Spleen (tissue), 11 donors: ENCODE results near the gene FBN2. TPM values are rescaled to one million over a fixed set of nuclear protein-coding genes. Genes with fewer than 3 reads are reported as not detected.

Experiments
- DNase-seq: peaks from one replicate; pipeline ENCODE4 v3.0.0-alpha.2; 2020
- H3K27ac ChIP-seq, 8 donors: fragments of 200-600 bp; sonication (generic) in 7 of 8; 1 replicate in 4 of 8; 2 replicates in 4 of 8; pipeline versions ENCODE4 v1.5.0 to v1.8.0; 2016 to 2021; ENCODE audit warnings: inconsistent platforms in 4 of 8, mild to moderate bottlenecking in 4 of 8, moderate library complexity in 1 of 8
- H3K27me3 ChIP-seq, 7 donors: fragments of 200-600 bp; sonication (generic) in 6 of 7; replicated peaks in 1 of 7; 1 replicate in 4 of 7; 2 replicates in 3 of 7; pipeline versions ENCODE4 v1.5.0 to v1.8.0; 2016 to 2021; ENCODE audit warnings: inconsistent platforms in 3 of 7, mild to moderate bottlenecking in 1 of 7
- H3K36me3 ChIP-seq, 6 donors: fragments of 200-600 bp; sonication (generic) in 5 of 6; 1 replicate in 4 of 6; 2 replicates in 2 of 6; pipeline versions ENCODE4 v1.5.0 to v1.8.0; 2016 to 2021; ENCODE audit warnings: inconsistent platforms in 2 of 6
- H3K4me1 ChIP-seq, 6 donors: fragments of 200-600 bp; sonication (generic) in 5 of 6; 1 replicate in 3 of 6; 2 replicates in 3 of 6; pipeline versions ENCODE4 v1.5.0 to v1.8.0; 2016 to 2021; ENCODE audit warnings: inconsistent platforms in 3 of 6
- H3K4me3 ChIP-seq, 8 donors: fragments of 200-600 bp; sonication (generic) in 7 of 8; 1 replicate in 4 of 8; 2 replicates in 4 of 8; pipeline versions ENCODE4 v1.5.0 to v1.8.0; 2016 to 2021; ENCODE audit warnings: inconsistent platforms in 4 of 8, mild to moderate bottlenecking in 4 of 8, moderate library complexity in 2 of 8
- H3K9me3 ChIP-seq, 8 donors: fragments of 200-600 bp; sonication (generic) in 7 of 8; 1 replicate in 4 of 8; 2 replicates in 4 of 8; pipeline versions ENCODE4 v1.5.0 to v1.8.0; 2016 to 2021; ENCODE audit warnings: inconsistent platforms in 4 of 8
- POLR2A ChIP-seq, 3 donors: fragments of 450-650 bp; IDR thresholded peaks; one replicate each; pipeline ENCODE4 v1.5.1; 2017; ENCODE audit warnings: antibody characterized with exemption in 3 of 3, mild to moderate bottlenecking in 1 of 3
- POLR2AphosphoS5 ChIP-seq, 3 donors: sonication (generic); formaldehyde crosslinking; IDR thresholded peaks; one replicate each; pipeline ENCODE4 v1.5.1; 2017; ENCODE audit warnings: antibody characterized with exemption in 3 of 3
- WGBS, 5 donors: extraction: QIAGEN DNeasy Blood & Tissue Kit in 3 of 5; methylation state at CpG; one replicate each; pipeline versions ENCODE4 v1.1.5 to v1.1.7; 2013 to 2018; 5-methylcytosine and 5-hydroxymethylcytosine counted together
- intact Hi-C: fragments of 100-400 bp; cut with DNase I; formaldehyde crosslinking; loops from one replicate; pipeline ENCODE4 v1.15.0; 2023; ENCODE audit warnings: low total_unique reads
- polyA plus RNA-seq, 3 donors: library from polyadenylated mRNA; stranded (reverse); fragments of 200-250 nt; gene quantifications; one replicate each; pipeline ENCODE4 v1.2.1, GENCODE V29; 2013
- total RNA-seq, 7 donors: library from RNA; depleted of rRNA in 3 of 7; stranded (reverse); fragments of >200 nt in 3 of 7; fragmentation: NEBNext Ultra II Directional in 4 of 7; extraction: Animal tissue kit (Norgen Biotek cat#: 25700) in 4 of 7; gene quantifications; one replicate each; pipeline versions ENCODE4 v1.1.0 to v1.2.1, GENCODE V29; 2016 to 2021
- TF ChIP-seq, protein P1 (sequence below), 11 experiments: fragments of 200-600 bp in 7 of 11; fragments of 450-650 bp in 4 of 11; sonication (generic) in 4 of 11; IDR thresholded peaks in 8 of 11; conservative IDR thresholded peaks in 3 of 11; 1 replicate in 7 of 11; 2 replicates in 4 of 11; pipeline versions ENCODE4 v1.4.0 to v1.8.0; 2016 to 2021; ENCODE audit warnings: antibody characterized with exemption in 11 of 11, inconsistent platforms in 4 of 11, mild to moderate bottlenecking in 1 of 11
- donor health status: healthy with polysubstance abuse.
- donor health status: DM: no; HTN: no; CAD: no; lungs with moderate emphysema.
- donor health status: DM: no; HTN: no; CAD: no.
- donor health status: Bipolar disorder and iron deficiency.
- donor health status: healthy.
- donor health status: DM: no; HTN: no; CAD: no.
- donor health status: DM: yes; HTN: yes; CAD: no.

FBN2 gene
- total and polyA plus RNA-seq, 10 donors, result 0.21 to 7.6 (median 2.6) TPM

DNA sequence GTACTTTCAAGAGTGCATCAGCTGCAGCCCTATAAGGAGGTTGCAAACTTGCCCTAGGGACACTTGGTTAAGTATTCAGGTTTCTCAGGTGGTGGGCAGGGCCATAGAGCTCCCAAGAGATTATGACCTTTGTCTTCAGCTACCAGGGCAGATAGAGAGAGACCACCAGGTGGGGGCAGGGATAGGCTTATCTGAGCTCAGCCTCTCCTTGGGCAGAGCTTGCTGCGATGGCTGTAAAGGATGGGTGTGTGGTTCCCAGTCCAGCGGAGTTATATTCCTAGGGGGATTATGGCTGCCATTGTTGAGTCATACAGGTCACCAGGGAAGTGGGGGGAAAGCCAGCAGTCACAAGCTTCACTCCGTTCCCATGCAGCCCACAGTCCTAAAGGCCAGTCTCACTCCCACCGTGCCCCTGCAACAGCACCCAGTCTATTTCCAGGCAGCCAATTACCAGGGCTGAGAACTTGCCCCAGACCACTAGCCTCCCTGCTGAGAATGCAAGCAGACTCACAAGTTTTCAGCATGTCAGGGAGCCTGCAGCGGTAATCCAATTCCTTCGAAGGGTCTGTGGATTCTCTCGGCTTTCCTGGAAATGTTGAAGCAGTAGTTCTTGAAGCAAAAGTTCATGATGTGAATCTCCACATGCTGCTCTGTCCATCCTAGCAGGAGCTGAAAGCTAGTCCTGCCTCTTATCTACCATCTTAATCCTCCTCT, 303.0 kb downstream of the FBN2 start:
- H3K9me3 ChIP-seq, result peaks cover 0 to 6% (median 0%) of the 10 kb centered on the region in 8 donors
- WGBS, 5 donors, result 80 to 98% (median 92%) methylated on average over 6 to 7 of the region's 7 CpGs
- no peaks in the 10 kb centered on the region for H3K4me1 ChIP-seq
- no peak for DNase-seq
- H3K4me3 ChIP-seq, result no peak overlapping the region
- TF ChIP-seq, protein P1, sequence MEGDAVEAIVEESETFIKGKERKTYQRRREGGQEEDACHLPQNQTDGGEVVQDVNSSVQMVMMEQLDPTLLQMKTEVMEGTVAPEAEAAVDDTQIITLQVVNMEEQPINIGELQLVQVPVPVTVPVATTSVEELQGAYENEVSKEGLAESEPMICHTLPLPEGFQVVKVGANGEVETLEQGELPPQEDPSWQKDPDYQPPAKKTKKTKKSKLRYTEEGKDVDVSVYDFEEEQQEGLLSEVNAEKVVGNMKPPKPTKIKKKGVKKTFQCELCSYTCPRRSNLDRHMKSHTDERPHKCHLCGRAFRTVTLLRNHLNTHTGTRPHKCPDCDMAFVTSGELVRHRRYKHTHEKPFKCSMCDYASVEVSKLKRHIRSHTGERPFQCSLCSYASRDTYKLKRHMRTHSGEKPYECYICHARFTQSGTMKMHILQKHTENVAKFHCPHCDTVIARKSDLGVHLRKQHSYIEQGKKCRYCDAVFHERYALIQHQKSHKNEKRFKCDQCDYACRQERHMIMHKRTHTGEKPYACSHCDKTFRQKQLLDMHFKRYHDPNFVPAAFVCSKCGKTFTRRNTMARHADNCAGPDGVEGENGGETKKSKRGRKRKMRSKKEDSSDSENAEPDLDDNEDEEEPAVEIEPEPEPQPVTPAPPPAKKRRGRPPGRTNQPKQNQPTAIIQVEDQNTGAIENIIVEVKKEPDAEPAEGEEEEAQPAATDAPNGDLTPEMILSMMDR (IDR thresholded peaks at IDR 0.05 in 8 of 11, conservative IDR thresholded peaks at IDR 0.05 in 3 of 11), result no peak
- TF ChIP-seq POLR2A (IDR thresholded peaks at IDR 0.05) (no peak), POLR2AphosphoS5 (IDR thresholded peaks at IDR 0.05) (no peak)
- H3K27me3 ChIP-seq, result no peaks in the 10 kb centered on the region
- intact Hi-C loops, result no loop called here
- H3K27ac ChIP-seq, result no peak overlapping the region
- no peaks in the 10 kb centered on the region for H3K36me3 ChIP-seq

DNA sequence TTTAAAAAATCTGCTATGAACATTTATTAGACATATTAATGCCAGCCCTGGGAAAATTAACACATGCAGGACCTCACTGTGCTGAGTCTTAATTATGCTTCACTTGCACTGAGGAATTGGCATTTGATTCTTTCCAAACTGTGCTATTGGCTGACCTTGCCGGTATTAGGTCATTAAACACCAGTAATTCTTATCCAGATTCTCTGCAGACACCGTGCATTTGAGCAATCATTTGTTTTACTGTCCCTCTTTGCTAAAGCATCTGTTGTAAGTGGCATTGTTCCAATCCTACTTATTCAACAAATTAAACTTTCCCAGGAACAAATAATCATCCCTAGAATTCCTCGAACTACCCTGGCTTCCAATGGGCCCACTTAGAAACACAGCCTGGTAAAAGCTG, 309.5 kb downstream of the FBN2 start:
- Histone ChIP-seq H3K4me3 (no peak overlapping the region), H3K27me3 (no peaks in the 10 kb centered on the region), H3K36me3 (no peaks in the 10 kb centered on the region), H3K9me3 (peaks cover 0 to 6% (median 0%) of the 10 kb centered on the region in 8 donors), H3K27ac (no peak overlapping the region), H3K4me1 (no peaks in the 10 kb centered on the region)
- intact Hi-C loops, result no loop called here
- no peak for DNase-seq
- no peak for TF ChIP-seq POLR2A (IDR thresholded peaks at IDR 0.05)
- 68 to 81% (median 71%) methylated on average over 3 of the region's 3 CpGs for WGBS, 5 donors

- no peak for TF ChIP-seq POLR2A (IDR thresholded peaks at IDR 0.05)
- TF ChIP-seq, protein P1 (IDR thresholded peaks at IDR 0.05 in 8 of 11, conservative IDR thresholded peaks at IDR 0.05 in 3 of 11), result no peak
- no peak for TF ChIP-seq POLR2AphosphoS5 (IDR thresholded peaks at IDR 0.05)
- no peaks in the 10 kb centered on the region for H3K36me3 ChIP-seq
- no peaks in the 10 kb centered on the region for H3K27me3 ChIP-seq
- intact Hi-C loops, result no loop called here
- DNase-seq, result no peak
- WGBS, 5 donors, result 56 to 74% (median 65%) methylated on average over 3 of the region's 3 CpGs
- no peak overlapping the region for H3K4me3 ChIP-seq
- no peak overlapping the region for H3K27ac ChIP-seq
- H3K4me1 ChIP-seq, result no peaks in the 10 kb centered on the region
- H3K9me3 ChIP-seq, result peaks cover 0 to 6% (median 0%) of the 10 kb centered on the region in 8 donors
These were observed 310.0 kb downstream of the FBN2 start for GRCh38 chr5:128228008-128228407.

DNA sequence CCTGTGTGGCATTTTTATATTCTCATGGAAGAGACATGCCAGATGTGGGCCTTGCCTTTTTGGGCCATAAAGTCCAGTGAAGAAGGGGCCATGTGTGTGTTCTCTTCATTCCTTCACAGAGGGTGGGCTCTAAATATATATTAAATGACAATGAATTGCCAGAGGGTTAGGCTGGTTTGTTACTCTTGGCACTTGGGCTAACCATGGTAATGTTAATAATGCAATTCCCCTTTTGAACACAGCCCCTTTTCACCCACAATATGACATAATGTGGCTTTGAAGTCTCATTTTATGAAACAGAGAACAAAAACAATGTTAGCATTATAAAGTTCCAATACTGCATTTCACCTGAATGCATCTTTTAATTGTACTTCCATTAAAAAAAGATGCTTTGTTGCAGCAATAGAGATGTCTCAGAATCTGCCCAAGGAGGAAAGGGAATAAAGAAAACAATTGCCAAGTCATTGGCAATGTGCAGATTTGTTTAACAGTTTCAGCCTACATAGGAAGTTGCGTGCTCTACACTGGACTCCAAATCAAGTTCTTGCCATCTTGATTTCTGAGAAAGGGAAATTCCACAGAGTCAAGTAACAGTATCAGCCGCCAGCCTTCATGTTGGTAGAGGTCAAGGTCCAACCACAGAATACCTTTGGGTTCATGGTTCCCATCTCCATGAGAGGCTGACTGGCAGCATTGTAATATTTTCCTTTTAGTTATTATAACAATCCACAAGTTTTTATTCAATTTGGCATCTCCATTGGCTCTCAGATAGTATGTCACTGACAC, 312.6 kb downstream of the FBN2 start:
- no peaks in the 10 kb centered on the region for H3K27me3 ChIP-seq
- intact Hi-C loops, result no loop called here
- no peak for TF ChIP-seq POLR2AphosphoS5 (IDR thresholded peaks at IDR 0.05)
- TF ChIP-seq, protein P1 (IDR thresholded peaks at IDR 0.05 in 8 of 11, conservative IDR thresholded peaks at IDR 0.05 in 3 of 11), result no peak
- TF ChIP-seq POLR2A (IDR thresholded peaks at IDR 0.05), result no peak
- H3K4me3 ChIP-seq, result no peak overlapping the region
- H3K27ac ChIP-seq, result no peak overlapping the region
- H3K4me1 ChIP-seq, result no peaks in the 10 kb centered on the region
- H3K36me3 ChIP-seq, result no peaks in the 10 kb centered on the region
- no peak for DNase-seq
- no peaks in the 10 kb centered on the region for H3K9me3 ChIP-seq
- 86 to 92% (median 90%) methylated on average over 2 of the region's 2 CpGs for WGBS, 5 donors
